Endothelial cell of umbilical vein (primary cell): ENCODE data around the gene CLIP3. TPM values are rescaled to one million over a fixed set of nuclear protein-coding genes. Genes with fewer than 3 reads are reported as not detected.
"Not testable (repeated sequence)": the region's sequence is repeated elsewhere in the genome, so short reads cannot be mapped to it uniquely, and the experiment has no call there.

Experiments used
- BruUV-seq: library from RNA; stranded (reverse); fragments of 400-500 nt; replicated peaks from 2 replicates; lab custom pipeline; 2021; lab: Mats Ljungman, UMichigan
- CTCF ChIA-PET: fragments of 300-600, 350-600 bp; sonication (Branson Sonifier 250); formaldehyde crosslinking; loops from one replicate; lab custom pipeline; 2021; ENCODE audit warnings: antibody characterized with exemption, inconsistent platforms; lab: Charles Lee
- POLR2A ChIA-PET: fragments of 300-600, 350-600 bp; sonication (Branson Sonifier 250); formaldehyde crosslinking; loops from one replicate; lab custom pipeline; 2021; ENCODE audit warnings: antibody characterized with exemption, inconsistent platforms; lab: Charles Lee
- DNase-seq: peaks from one replicate; pipeline ENCODE4 v3.0.0-alpha.2; 2011; ENCODE audit warnings: low read depth, low spot score
- FAIRE-seq: peaks from 2 replicates; lab custom pipeline; 2011; peaks lifted over from hg19 to GRCh38; lab: Jason Lieb, UNC
- H2AFZ ChIP-seq: 2 replicates; pipeline ENCODE4 v1.6.0; 2012; ENCODE audit warnings: low read depth, low read length, control low read depth, inconsistent platforms
- H3K27ac ChIP-seq: 2 replicates; pipeline ENCODE4 v1.5.1; 2011; ENCODE audit warnings: low read depth, mild to moderate bottlenecking, control low read depth, low read length, moderate library complexity; ENCODE audit not compliant: insufficient read depth
- H3K27me3 ChIP-seq, 2 experiments: 2 replicates each; pipeline versions ENCODE4 v1.6.0 to v1.6.1; 2011; ENCODE audit warnings: low read length in 2 of 2, mixed read lengths in 1 of 2; ENCODE audit not compliant: control insufficient read depth in 2 of 2, insufficient read depth in 2 of 2
- H3K36me3 ChIP-seq, 2 experiments: 2 replicates in 1 of 2; 3 replicates in 1 of 2; pipeline ENCODE4 v1.5.1; 2011; ENCODE audit warnings: low read length in 2 of 2, mild to moderate bottlenecking in 1 of 2, moderate library complexity in 1 of 2; ENCODE audit not compliant: control insufficient read depth in 2 of 2, insufficient read depth in 2 of 2; ENCODE audit errors: extremely low read depth in 1 of 2
- H3K4me1 ChIP-seq: 3 replicates; pipeline ENCODE4 v1.5.1; 2011; ENCODE audit warnings: mild to moderate bottlenecking, low read length; ENCODE audit not compliant: control insufficient read depth, insufficient read depth; ENCODE audit errors: extremely low read depth
- H3K4me2 ChIP-seq: 2 replicates; pipeline ENCODE4 v1.6.1; 2011; ENCODE audit warnings: low read length, control low read depth, mixed read lengths; ENCODE audit not compliant: insufficient read depth
- H3K4me3 ChIP-seq, 3 experiments: fragments of 200-600 bp in 1 of 3; sonication (generic), shearing (Covaris generic) in 1 of 3; replicated peaks in 1 of 3; 2 replicates each; pipeline ENCODE4 v1.5.1; 2011 to 2016; ENCODE audit warnings: control low read depth in 3 of 3, low read length in 3 of 3, mild to moderate bottlenecking in 2 of 3, inconsistent platforms in 1 of 3, low read depth in 1 of 3, moderate library complexity in 1 of 3; ENCODE audit not compliant: insufficient read depth in 1 of 3
- H3K79me2 ChIP-seq: 2 replicates; pipeline ENCODE4 v1.6.0; 2012; ENCODE audit warnings: low read length, inconsistent platforms; ENCODE audit not compliant: control insufficient read depth, insufficient read depth
- H3K9ac ChIP-seq: replicated peaks from 2 replicates; pipeline ENCODE3; 2011; ENCODE audit warnings: low read length, control low read depth; ENCODE audit not compliant: insufficient read depth; ENCODE audit errors: extremely low read depth
- H3K9me1 ChIP-seq: replicated peaks from 3 replicates; pipeline ENCODE4 v1.6.0; 2011; ENCODE audit warnings: mild to moderate bottlenecking, low read length; ENCODE audit not compliant: control insufficient read depth, insufficient read depth; ENCODE audit errors: extremely low read depth
- H3K9me3 ChIP-seq: replicated peaks from 2 replicates; pipeline ENCODE4 v1.5.1; 2012; ENCODE audit warnings: low read length, inconsistent platforms; ENCODE audit not compliant: control insufficient read depth, insufficient read depth
- H4K20me1 ChIP-seq: replicated peaks from 2 replicates; pipeline ENCODE3; 2011; ENCODE audit warnings: mild to moderate bottlenecking, low read length; ENCODE audit not compliant: control insufficient read depth, insufficient read depth; ENCODE audit errors: extremely low read depth
- FOS ChIP-seq: IDR thresholded peaks from 2 replicates; pipeline ENCODE4 v1.6.1; 2011; ENCODE audit warnings: mild to moderate bottlenecking, low read length, moderate library complexity, borderline replicate concordance; ENCODE audit not compliant: insufficient read depth
- MYC ChIP-seq: IDR thresholded peaks from one replicate; pipeline ENCODE4 v1.6.1; 2011; ENCODE audit warnings: mild to moderate bottlenecking, low read depth, low read length
- POLR2A ChIP-seq: IDR thresholded peaks from 2 replicates; pipeline ENCODE4 v1.6.1; 2012; ENCODE audit warnings: low read depth, mild to moderate bottlenecking, control low read depth, low read length
- POLR2AphosphoS5 ChIP-seq: IDR thresholded peaks from 2 replicates; pipeline ENCODE4 v1.6.1; 2012; ENCODE audit warnings: low read depth, mild to moderate bottlenecking, control low read depth, low read length, moderate library complexity; ENCODE audit not compliant: insufficient read depth
- dilution Hi-C: fragments of 300-500 bp; cut with MboI; formaldehyde crosslinking; loops from one replicate; pipeline ENCODE4 v1.15.0; 2019; ENCODE audit warnings: low sequenced_read_pairs; ENCODE audit not compliant: extremely low pct_ligation_motif_present
- intact Hi-C: fragments of 100-400 bp; cut with micrococcal nuclease; formaldehyde crosslinking; loops from one replicate; pipeline ENCODE4 v1.10.0; 2022
- polyA plus RNA-seq, 4 experiments: library from polyadenylated mRNA; depleted of rRNA in 3 of 4; stranded (reverse) in 3 of 4; unstranded in 1 of 4; fragments of >200 nt; gene quantifications; 2 replicates each; pipeline versions ENCODE4 v1.2.1 to v1.2.3, GENCODE V29; 2011 to 2012; ENCODE audit warnings: missing spikeins in 1 of 4
- total RNA-seq: library from RNA; stranded (reverse); gene quantifications from 2 replicates; pipeline ENCODE4 v1.2.3, GENCODE V29; 2021
- TF ChIP-seq, protein P1 (sequence below), 2 donors: IDR thresholded peaks; 1 replicate in 1 of 2; 2 replicates in 1 of 2; pipeline ENCODE4 v1.5.1; 2011; ENCODE audit warnings: low read length in 2 of 2, mild to moderate bottlenecking in 2 of 2, moderate library complexity in 2 of 2, control low read depth in 1 of 2, inconsistent platforms in 1 of 2, low read depth in 1 of 2; ENCODE audit not compliant: insufficient read depth in 1 of 2; ENCODE audit errors: extremely low read depth in 1 of 2

The CLIP3 gene
- total and polyA plus RNA-seq, 2 donors (not counting 3 experiments of a cell fraction or from before 2014, with no cell fraction given), result 7.0 to 24.4 TPM

DNA sequence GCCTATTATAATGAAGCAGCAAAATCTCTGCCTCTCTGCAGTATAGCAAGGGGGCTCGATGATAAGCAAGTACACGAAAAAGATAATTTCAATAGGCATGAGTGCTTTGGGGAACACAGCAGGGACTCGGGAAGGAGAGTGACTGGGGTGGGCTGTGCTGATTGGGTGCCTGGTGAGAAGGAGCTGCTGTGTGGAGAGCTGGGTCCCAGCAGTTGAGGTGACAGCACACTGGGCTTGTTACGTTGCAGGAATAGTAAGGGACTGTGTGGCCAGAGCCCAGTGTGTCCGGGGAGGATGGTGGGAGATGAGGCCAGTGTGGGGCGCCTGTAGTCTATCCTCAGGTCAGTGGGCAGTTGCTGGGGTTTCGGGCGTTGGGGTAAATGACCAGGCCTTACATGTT lies 39.4 kb upstream of the CLIP3 start:
- H3K27ac ChIP-seq, result no peak overlapping the region
- CTCF ChIA-PET, result interaction anchor here (1.6 kb wide), 1 partner anchor 18 kb away, joined by 3 read pairs; the partner anchor contains the start of gene THAP8
- no peaks in the 10 kb centered on the region for H3K27me3 ChIP-seq
- DNase-seq, result no peak
- no peak for FAIRE-seq
- peaks cover 0 to 1% of the 10 kb centered on the region in 2 experiments for H3K36me3 ChIP-seq
- H3K4me2 ChIP-seq, result no peak overlapping the region
- H3K9me3 ChIP-seq, result no peaks in the 10 kb centered on the region
- dilution Hi-C loops, result no loop called here
- intact Hi-C loops, result no loop called here
- no peak overlapping the region for H3K9ac ChIP-seq
- no peaks in the 10 kb centered on the region for H3K79me2 ChIP-seq
- H3K9me1 ChIP-seq, result no peaks in the 10 kb centered on the region
- no peaks in the 10 kb centered on the region for H4K20me1 ChIP-seq
- POLR2A ChIA-PET, result no interaction called here
- no peak overlapping the region for H3K4me3 ChIP-seq
- peaks cover 9% of the 10 kb centered on the region for H3K4me1 ChIP-seq
- TF ChIP-seq MYC (no peak), POLR2A (no peak), FOS (no peak), POLR2AphosphoS5 (no peak)
- TF ChIP-seq, protein P1, sequence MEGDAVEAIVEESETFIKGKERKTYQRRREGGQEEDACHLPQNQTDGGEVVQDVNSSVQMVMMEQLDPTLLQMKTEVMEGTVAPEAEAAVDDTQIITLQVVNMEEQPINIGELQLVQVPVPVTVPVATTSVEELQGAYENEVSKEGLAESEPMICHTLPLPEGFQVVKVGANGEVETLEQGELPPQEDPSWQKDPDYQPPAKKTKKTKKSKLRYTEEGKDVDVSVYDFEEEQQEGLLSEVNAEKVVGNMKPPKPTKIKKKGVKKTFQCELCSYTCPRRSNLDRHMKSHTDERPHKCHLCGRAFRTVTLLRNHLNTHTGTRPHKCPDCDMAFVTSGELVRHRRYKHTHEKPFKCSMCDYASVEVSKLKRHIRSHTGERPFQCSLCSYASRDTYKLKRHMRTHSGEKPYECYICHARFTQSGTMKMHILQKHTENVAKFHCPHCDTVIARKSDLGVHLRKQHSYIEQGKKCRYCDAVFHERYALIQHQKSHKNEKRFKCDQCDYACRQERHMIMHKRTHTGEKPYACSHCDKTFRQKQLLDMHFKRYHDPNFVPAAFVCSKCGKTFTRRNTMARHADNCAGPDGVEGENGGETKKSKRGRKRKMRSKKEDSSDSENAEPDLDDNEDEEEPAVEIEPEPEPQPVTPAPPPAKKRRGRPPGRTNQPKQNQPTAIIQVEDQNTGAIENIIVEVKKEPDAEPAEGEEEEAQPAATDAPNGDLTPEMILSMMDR (IDR thresholded peaks at IDR 0.05; ENCODE audit: extremely low read depth in 1 of 2, insufficient read depth in 1 of 2, low read depth in 1 of 2, low read length in 2 of 2), result no peak
- H2AFZ ChIP-seq, result no peak overlapping the region
- no TSS peak for BruUV-seq

DNA sequence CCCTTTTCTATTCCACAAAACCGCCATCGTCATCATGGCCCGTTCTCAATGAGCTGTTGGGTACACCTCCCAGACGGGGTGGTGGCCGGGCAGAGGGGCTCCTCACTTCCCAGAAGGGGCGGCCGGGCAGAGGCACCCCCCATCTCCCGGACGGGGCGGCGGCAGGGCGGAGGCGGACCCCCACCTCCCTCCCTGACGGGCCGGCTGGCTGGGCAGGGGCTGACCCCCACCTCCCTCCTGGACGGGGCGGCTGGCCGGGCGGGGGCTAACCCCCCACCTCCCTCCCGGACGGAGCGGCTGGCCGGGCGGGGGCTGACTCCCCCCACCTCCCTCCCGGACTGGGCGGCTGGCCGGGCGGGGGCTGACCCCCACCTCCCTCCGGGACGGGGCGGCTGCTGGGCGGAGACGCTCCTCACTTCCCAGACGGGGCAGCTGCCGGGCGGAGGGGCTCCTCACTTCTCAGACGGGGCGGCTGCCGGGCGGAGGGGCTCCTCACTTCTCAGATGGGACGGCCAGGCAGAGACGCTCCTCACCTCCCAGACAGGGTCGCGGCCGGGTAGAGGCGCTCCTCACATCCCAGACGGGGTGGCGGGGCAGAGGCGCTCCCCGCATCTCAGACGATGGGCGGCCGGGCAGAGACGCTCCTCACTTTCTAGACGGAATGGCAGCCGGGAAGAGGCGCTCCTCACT lies 36.3 kb upstream of the CLIP3 start:
- H3K27ac ChIP-seq, H4K20me1 ChIP-seq, H3K27me3 ChIP-seq, CTCF ChIA-PET, H3K9me3 ChIP-seq, dilution Hi-C loops, H3K4me2 ChIP-seq, intact Hi-C loops, H3K36me3 ChIP-seq, H3K9ac ChIP-seq, H3K79me2 ChIP-seq, H2AFZ ChIP-seq, BruUV-seq, H3K4me3 ChIP-seq, FAIRE-seq, DNase-seq, H3K9me1 ChIP-seq, POLR2A ChIA-PET, H3K4me1 ChIP-seq: not testable (repeated sequence)
